NCI-H146 treated with DMSO at 0.1 percent for 48 hours (cell line): ENCODE results near the gene VIPR2.

ENCODE experiments used
- DNase-seq: peaks from one replicate; lab custom pipeline; 2025; ENCODE audit not compliant: unreplicated experiment; lab: John Stamatoyannopoulos, UW

The VIPR2 gene

GRCh38 chr7:159028508-159029401 lies 115.9 kb downstream of the VIPR2 start:
- no peak for DNase-seq

- no peak for DNase-seq
These were observed 116.7 kb downstream of the VIPR2 start for GRCh38 chr7:159027789-159028507.

GRCh38 chr7:159027056-159027788 lies 117.4 kb downstream of the VIPR2 start:
- DNase-seq, result no peak

- DNase-seq, result no peak
These were observed 118.2 kb downstream of the VIPR2 start for GRCh38 chr7:159026271-159027055.

- DNase-seq, result no peak
These were observed 119.4 kb downstream of the VIPR2 start for GRCh38 chr7:159025161-159025779.

- DNase-seq, result no peak
These were observed 120.3 kb downstream of the VIPR2 start for GRCh38 chr7:159024280-159024951.

GRCh38 chr7:159023746-159024145 lies 120.9 kb downstream of the VIPR2 start:
- DNase-seq, result no peak

- no peak for DNase-seq
These were observed 121.5 kb downstream of the VIPR2 start for GRCh38 chr7:159023206-159023605.

GRCh38 chr7:159022238-159022993 lies 122.3 kb downstream of the VIPR2 start:
- DNase-seq, result no peak

GRCh38 chr7:159020987-159021386 lies 123.7 kb downstream of the VIPR2 start:
- DNase-seq, result no peak

GRCh38 chr7:159019111-159019510 lies 125.6 kb downstream of the VIPR2 start:
- DNase-seq, result no peak

- no peak for DNase-seq
These were observed 126.9 kb downstream of the VIPR2 start for GRCh38 chr7:159017741-159018140.

- no peak for DNase-seq
These were observed 127.5 kb downstream of the VIPR2 start for GRCh38 chr7:159017210-159017609.

- DNase-seq, result no peak
These were observed 128.1 kb downstream of the VIPR2 start for GRCh38 chr7:159016591-159016990.

GRCh38 chr7:159015454-159016410 lies 128.9 kb downstream of the VIPR2 start:
- DNase-seq, result no peak

GRCh38 chr7:159015081-159015453 lies 129.6 kb downstream of the VIPR2 start:
- DNase-seq, result no peak

- DNase-seq, result no peak
These were observed 130.2 kb downstream of the VIPR2 start for GRCh38 chr7:159014297-159015062.
